NK-92 (cell line): ENCODE measurements around the gene SNCA.

Source experiments
- DNase-seq: peaks from one replicate; lab custom pipeline; 2025; ENCODE audit not compliant: unreplicated experiment; lab: John Stamatoyannopoulos, UW

The SNCA gene

GRCh38 chr4:89755220-89755619 lies 81.7 kb downstream of the SNCA start:
- DNase-seq, result no peak

- no peak for DNase-seq
These were observed 82.4 kb downstream of the SNCA start for GRCh38 chr4:89754531-89754930.

- DNase-seq, result no peak
These were observed 83.3 kb downstream of the SNCA start for GRCh38 chr4:89753601-89754066.

GRCh38 chr4:89752932-89753598 lies 83.9 kb downstream of the SNCA start:
- DNase-seq, result no peak

GRCh38 chr4:89751416-89751815 lies 85.5 kb downstream of the SNCA start:
- no peak for DNase-seq

- no peak for DNase-seq
These were observed 90.6 kb downstream of the SNCA start for GRCh38 chr4:89746377-89746776.

GRCh38 chr4:89745708-89746107 lies 91.3 kb downstream of the SNCA start:
- DNase-seq, result no peak

- DNase-seq, result no peak
These were observed 92.0 kb downstream of the SNCA start for GRCh38 chr4:89744914-89745313.

- DNase-seq, result no peak
These were observed 95.2 kb downstream of the SNCA start for GRCh38 chr4:89741768-89742167.

- DNase-seq, result no peak
These were observed 97.5 kb downstream of the SNCA start for GRCh38 chr4:89739311-89739988.

- DNase-seq, result no peak
These were observed 99.1 kb downstream of the SNCA start for GRCh38 chr4:89737888-89738287.

GRCh38 chr4:89733946-89734345 lies 103.0 kb downstream of the SNCA start:
- no peak for DNase-seq

- DNase-seq, result no peak
These were observed 109.7 kb downstream of the SNCA start for GRCh38 chr4:89727238-89727637.

- no peak for DNase-seq
These were observed 111.7 kb downstream of the SNCA start for GRCh38 chr4:89725268-89725667.

- DNase-seq, result no peak
These were observed 112.2 kb downstream of the SNCA start for GRCh38 chr4:89724716-89725115.

GRCh38 chr4:89723096-89723495 lies 113.9 kb downstream of the SNCA start:
- no peak for DNase-seq

GRCh38 chr4:89722517-89722916 lies 114.4 kb downstream of the SNCA start:
- no peak for DNase-seq

- no peak for DNase-seq
These were observed 116.0 kb downstream of the SNCA start for GRCh38 chr4:89720981-89721380.

GRCh38 chr4:89719536-89720090 lies 117.3 kb downstream of the SNCA start:
- DNase-seq, result no peak

- DNase-seq, result no peak
These were observed 120.1 kb downstream of the SNCA start for GRCh38 chr4:89716893-89717292.

GRCh38 chr4:89715631-89716030 lies 121.3 kb downstream of the SNCA start:
- no peak for DNase-seq

- DNase-seq, result no peak
These were observed 124.1 kb downstream of the SNCA start for GRCh38 chr4:89712827-89713226.
